ENCODE data around the gene PKM. TPM values are rescaled to one million over a fixed set of nuclear protein-coding genes. Genes with fewer than 3 reads are reported as not detected.
A peak's percentile ranks its signal among the peaks of the same experiment; 100 is the strongest.

The PKM gene
- total and polyA plus RNA-seq, 9 of the 15 experiments (the other 6 are each of a cell fraction or from before 2014, with no cell fraction given) = 140 to 825 (median 383) TPM

- TF ChIP-seq MGA (IDR thresholded peaks at IDR 0.05) (no peak), HMG20B (CRISPR knock-in tag; IDR thresholded peaks at IDR 0.05) (no peak), ATF3 (IDR thresholded peaks at IDR 0.05) (peak; percentile 71), ATF3 (CRISPR knock-in tag; conservative IDR thresholded peaks at IDR 0.05) (no peak), ZNF41 (CRISPR knock-in tag; conservative IDR thresholded peaks at IDR 0.05) (no peak), KDM1A (IDR thresholded peaks at IDR 0.05) (peak; percentile 25 to 33; a peak in 1 of 4 replicates), POLR2G (IDR thresholded peaks at IDR 0.05; ENCODE audit: low read depth, low read length) (no peak), JUND (IDR thresholded peaks at IDR 0.05; ENCODE audit: borderline replicate concordance, low read depth, low read length) (peak; percentile 74; the same call in 1 of the 2 replicates), JUND (tag; IDR thresholded peaks at IDR 0.05; ENCODE audit: borderline replicate concordance, low read depth, low read length) (no peak; the same call in 2 of the 3 replicates), FOSL1 (tag; conservative IDR thresholded peaks at IDR 0.05) (peak; percentile 80), EHMT2 (IDR thresholded peaks at IDR 0.05) (0 out of 2 replicates have a peak, but pooled peaks have one; percentile 19), HSF4 (CRISPR knock-in tag; IDR thresholded peaks at IDR 0.05; ENCODE audit: borderline replicate concordance) (no peak)
Measured at GRCh38 chr15:72227192-72227586, 3.8 kb downstream of the PKM start (continued).
